Right atrium auricular region (tissue), 2 donors: ENCODE results near the gene CAPN13. TPM values are rescaled to one million over a fixed set of nuclear protein-coding genes. Genes with fewer than 3 reads are reported as not detected.

Source experiments
- DNase-seq: peaks from one replicate; pipeline ENCODE4 v3.0.0-alpha.2; 2019; ENCODE audit warnings: low spot score
- H3K27ac ChIP-seq, 2 donors: fragments of 200-600 bp; sonication (generic); 1 replicate in 1 of 2; 2 replicates in 1 of 2; pipeline ENCODE4 v1.5.1; 2016 to 2019
- H3K27me3 ChIP-seq, 2 donors: fragments of 200-600 bp; sonication (generic); one replicate each; pipeline versions ENCODE4 v1.5.1 to v1.6.0; 2017 to 2019
- H3K36me3 ChIP-seq: fragments of 200-600 bp; sonication (generic); one replicate; pipeline ENCODE4 v1.5.1; 2016
- H3K4me1 ChIP-seq, 2 donors: fragments of 200-600 bp; sonication (generic); one replicate each; pipeline versions ENCODE4 v1.5.1 to v1.6.0; 2017 to 2019
- H3K4me3 ChIP-seq, 2 donors: fragments of 200-600 bp; sonication (generic); 1 replicate in 1 of 2; 2 replicates in 1 of 2; pipeline ENCODE4 v1.5.1; 2017 to 2019; ENCODE audit warnings: mild to moderate bottlenecking in 1 of 2, moderate library complexity in 1 of 2
- H3K9me3 ChIP-seq, 2 donors: fragments of 200-600 bp; sonication (generic); one replicate each; pipeline ENCODE4 v1.5.1; 2019
- CTCF ChIP-seq, 2 donors: fragments of 200-600 bp; sonication (generic); IDR thresholded peaks; one replicate each; pipeline ENCODE4 v1.5.1; 2019; ENCODE audit warnings: antibody characterized with exemption in 2 of 2
- total RNA-seq, 2 donors: library from RNA; depleted of rRNA; stranded (reverse); fragments of >200 nt; gene quantifications; one replicate each; pipeline ENCODE4 v1.1.0, GENCODE V29; 2016

CAPN13 gene
- total RNA-seq, 2 donors from 2014 or later = not detected

- H3K27me3 ChIP-seq = no peaks in the 10 kb centered on the region
- peaks cover 0 to 22% of the 10 kb centered on the region in 2 donors for H3K4me1 ChIP-seq
- H3K4me3 ChIP-seq = no peak overlapping the region
- peaks cover 0 to 6% of the 10 kb centered on the region in 2 donors for H3K9me3 ChIP-seq
- no peak overlapping the region for H3K27ac ChIP-seq
- DNase-seq = no peak
- TF ChIP-seq CTCF (IDR thresholded peaks at IDR 0.05) = peak in 1 of 2 donors; percentile 5
- H3K36me3 ChIP-seq = no peaks in the 10 kb centered on the region
Measured at GRCh38 chr2:30707304-30707903, 99.8 kb downstream of the CAPN13 start.

- Histone ChIP-seq H3K9me3 (peaks cover 0 to 13% of the 10 kb centered on the region in 2 donors), H3K27me3 (no peaks in the 10 kb centered on the region), H3K4me3 (no peak overlapping the region), H3K27ac (no peak overlapping the region), H3K36me3 (no peaks in the 10 kb centered on the region), H3K4me1 (peaks cover 0 to 22% of the 10 kb centered on the region in 2 donors)
- no peak for DNase-seq
- TF ChIP-seq CTCF (IDR thresholded peaks at IDR 0.05) = peak; percentile 60 to 87
Measured at GRCh38 chr2:30706534-30707303, 100.5 kb downstream of the CAPN13 start.

GRCh38 chr2:30705711-30706533 lies 101.3 kb downstream of the CAPN13 start:
- Histone ChIP-seq H3K9me3 (peaks cover under 1 to 17% of the 10 kb centered on the region in 2 donors), H3K27ac (no peak overlapping the region), H3K36me3 (no peaks in the 10 kb centered on the region), H3K27me3 (no peaks in the 10 kb centered on the region), H3K4me1 (peaks cover 0 to 22% of the 10 kb centered on the region in 2 donors), H3K4me3 (no peak overlapping the region)
- no peak for TF ChIP-seq CTCF (IDR thresholded peaks at IDR 0.05)
- DNase-seq = no peak

GRCh38 chr2:30705056-30705455 lies 102.2 kb downstream of the CAPN13 start:
- Histone ChIP-seq H3K36me3 (no peaks in the 10 kb centered on the region), H3K27me3 (no peaks in the 10 kb centered on the region), H3K9me3 (peaks cover 4 to 17% of the 10 kb centered on the region in 2 donors), H3K27ac (peak overlapping the region in 1 of 2 donors; percentile 10), H3K4me1 (peaks cover 0 to 22% of the 10 kb centered on the region in 2 donors), H3K4me3 (no peak overlapping the region)
- no peak for DNase-seq
- TF ChIP-seq CTCF (IDR thresholded peaks at IDR 0.05) = no peak

GRCh38 chr2:30704309-30705020 lies 102.8 kb downstream of the CAPN13 start:
- no peak for TF ChIP-seq CTCF (IDR thresholded peaks at IDR 0.05)
- Histone ChIP-seq H3K4me1 (peaks cover 0 to 22% of the 10 kb centered on the region in 2 donors), H3K27ac (no peak overlapping the region), H3K4me3 (no peak overlapping the region), H3K27me3 (no peaks in the 10 kb centered on the region), H3K36me3 (no peaks in the 10 kb centered on the region), H3K9me3 (peaks cover 4 to 17% of the 10 kb centered on the region in 2 donors)
- DNase-seq = no peak
